LNCAP (cell line): Measurements from ENCODE around the gene SLC24A4.

Experiments
- TF ChIP-seq, protein P1 (sequence below): fragments of 450-650 bp; IDR thresholded peaks from 2 replicates; pipeline ENCODE4 v1.5.1; 2017; ENCODE audit warnings: mild to moderate bottlenecking

Gene SLC24A4

DNA sequence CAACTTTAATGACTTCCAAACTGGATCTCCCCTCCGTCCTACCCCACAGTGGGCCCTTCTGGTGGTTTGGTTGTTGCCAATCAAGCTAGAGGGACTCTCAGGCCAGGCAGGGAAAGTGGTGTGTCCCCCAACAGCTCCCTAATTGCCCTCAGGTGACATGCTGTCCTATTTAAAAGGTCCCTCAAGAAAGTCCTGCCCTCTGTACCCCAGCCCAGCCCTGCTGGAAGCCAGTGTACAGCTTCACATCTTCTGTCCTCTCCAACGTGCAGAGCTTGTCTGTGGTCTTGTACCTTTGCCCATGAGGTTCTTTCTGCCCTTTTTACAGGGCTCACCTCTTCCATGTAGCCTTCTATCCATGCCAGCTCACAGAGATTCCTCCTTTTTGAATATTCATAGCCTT lies 194.8 kb downstream of the SLC24A4 start:
- TF ChIP-seq, protein P1, sequence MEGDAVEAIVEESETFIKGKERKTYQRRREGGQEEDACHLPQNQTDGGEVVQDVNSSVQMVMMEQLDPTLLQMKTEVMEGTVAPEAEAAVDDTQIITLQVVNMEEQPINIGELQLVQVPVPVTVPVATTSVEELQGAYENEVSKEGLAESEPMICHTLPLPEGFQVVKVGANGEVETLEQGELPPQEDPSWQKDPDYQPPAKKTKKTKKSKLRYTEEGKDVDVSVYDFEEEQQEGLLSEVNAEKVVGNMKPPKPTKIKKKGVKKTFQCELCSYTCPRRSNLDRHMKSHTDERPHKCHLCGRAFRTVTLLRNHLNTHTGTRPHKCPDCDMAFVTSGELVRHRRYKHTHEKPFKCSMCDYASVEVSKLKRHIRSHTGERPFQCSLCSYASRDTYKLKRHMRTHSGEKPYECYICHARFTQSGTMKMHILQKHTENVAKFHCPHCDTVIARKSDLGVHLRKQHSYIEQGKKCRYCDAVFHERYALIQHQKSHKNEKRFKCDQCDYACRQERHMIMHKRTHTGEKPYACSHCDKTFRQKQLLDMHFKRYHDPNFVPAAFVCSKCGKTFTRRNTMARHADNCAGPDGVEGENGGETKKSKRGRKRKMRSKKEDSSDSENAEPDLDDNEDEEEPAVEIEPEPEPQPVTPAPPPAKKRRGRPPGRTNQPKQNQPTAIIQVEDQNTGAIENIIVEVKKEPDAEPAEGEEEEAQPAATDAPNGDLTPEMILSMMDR, result no peak

DNA sequence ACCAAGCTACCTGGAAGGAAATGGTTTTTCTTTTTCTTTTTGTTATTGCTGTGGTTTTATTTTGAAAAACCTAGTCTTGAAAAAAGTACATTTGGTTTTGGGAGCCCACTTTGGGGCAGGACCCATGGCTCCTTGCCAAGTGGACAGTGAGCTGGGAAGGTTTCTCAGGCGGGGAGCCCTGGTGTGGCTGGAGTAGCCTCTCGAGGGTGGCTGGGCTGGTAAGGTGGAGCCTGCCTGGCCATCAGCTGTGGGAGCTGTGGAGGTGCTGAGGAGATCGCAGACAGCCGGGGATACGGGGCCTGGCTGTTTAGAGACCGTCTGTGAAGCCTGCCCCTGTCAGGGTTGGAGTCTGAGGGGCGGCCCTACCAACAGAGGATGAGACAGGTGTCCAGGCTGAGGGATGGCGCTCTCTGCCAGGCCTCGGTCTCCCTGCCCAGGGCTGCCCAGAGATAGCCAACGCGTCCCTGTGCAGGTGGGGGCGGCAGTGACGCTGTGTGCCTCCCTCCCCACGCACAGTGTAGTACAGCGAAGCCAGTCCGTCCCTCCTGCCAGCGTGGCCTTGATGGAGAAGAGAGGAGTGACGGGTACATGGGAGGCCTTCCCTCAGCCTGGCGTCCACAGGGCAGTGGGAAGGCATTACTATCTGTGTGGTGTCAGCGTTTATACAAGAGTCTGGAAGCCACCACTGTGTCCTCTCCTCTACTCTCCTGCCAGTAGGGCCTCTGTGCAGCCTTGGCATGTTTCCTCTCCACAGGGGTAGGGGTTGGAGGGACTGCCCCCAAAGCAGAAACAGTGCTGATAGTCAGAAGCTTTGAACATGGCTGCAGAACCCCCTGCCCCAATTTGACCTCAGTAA lies 196.5 kb downstream of the SLC24A4 start:
- TF ChIP-seq, protein P1, result no peak

DNA sequence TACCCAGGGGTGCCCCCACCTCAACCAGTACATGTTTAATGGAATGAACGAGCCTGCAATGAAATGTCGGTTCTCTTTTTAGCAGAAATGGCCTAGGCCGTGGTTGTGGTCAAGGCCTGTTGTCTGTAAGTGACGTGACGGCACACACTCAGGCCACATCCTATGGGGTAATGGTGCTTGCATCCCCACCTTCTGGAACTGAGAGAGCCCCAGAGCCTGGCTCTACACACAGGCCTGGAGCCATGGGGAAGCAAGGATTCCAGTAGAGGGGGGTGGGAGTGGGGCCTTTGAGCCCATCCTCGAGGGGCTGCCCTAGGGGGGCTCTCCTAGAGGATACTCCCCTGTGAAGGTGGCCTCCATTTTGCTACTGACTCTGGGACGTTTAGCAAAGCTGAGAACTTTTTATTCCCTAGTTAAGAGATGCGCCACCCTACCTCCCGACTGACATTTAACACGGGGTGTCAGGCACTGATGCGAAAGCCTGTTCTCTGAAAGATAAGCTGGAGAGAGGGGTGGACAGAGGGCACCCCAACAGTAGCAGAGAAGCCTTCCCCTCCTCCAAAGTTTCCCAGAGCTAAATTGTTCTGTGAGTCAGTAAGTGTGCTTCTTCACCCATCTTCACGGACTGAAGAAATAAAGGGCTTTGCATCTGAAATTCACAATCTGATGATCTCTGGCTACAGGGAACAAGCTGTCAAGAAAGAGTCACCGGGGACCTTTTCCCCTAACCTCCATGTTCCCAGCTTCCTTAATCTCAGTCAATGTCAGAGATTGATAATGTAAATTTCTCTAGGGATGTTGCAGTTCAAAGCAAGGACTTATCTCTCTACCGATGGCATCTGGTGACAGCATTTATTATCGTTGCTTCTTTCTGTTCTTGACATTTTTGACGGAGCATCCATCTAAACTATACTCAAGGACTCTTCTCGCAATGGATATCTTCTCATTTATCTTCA lies 197.4 kb downstream of the SLC24A4 start:
- TF ChIP-seq, protein P1, result no peak

DNA sequence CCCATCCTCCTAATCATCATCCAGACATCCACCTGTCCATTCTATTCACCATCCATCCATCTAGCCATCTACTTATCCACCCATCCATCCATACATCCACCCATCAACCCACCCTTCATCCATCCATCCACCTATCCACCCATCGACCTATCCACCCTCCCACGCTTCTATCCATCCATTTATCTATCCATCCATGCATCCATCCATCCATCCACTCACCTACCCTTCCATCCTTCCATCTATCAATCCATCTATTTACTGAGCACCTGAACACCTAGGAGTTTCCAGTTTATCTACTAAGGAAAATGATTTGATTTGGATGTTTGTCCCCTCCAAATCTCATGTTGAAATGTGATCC lies 198.1 kb downstream of the SLC24A4 start:
- TF ChIP-seq, protein P1, result no peak

DNA sequence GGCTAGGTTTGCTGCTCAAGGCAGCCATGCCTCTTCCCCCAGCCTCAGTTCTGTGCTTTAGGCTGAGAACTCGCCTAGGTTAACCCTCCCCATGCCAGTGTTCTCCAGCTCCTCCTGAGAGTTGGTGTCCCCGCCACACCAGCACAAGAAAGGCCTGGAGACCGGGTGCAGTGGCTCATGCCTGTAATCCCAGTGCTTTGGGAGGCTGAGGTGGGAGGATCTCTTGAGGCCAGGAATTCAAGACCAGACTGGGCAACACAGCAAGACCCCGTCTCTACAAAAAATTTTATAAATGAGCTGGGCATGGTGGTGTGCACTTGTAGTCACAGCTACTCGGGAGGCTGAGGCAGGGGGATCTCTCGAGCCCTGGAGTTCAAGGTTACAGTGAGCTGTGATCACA lies 200.8 kb downstream of the SLC24A4 start:
- TF ChIP-seq, protein P1, result no peak

DNA sequence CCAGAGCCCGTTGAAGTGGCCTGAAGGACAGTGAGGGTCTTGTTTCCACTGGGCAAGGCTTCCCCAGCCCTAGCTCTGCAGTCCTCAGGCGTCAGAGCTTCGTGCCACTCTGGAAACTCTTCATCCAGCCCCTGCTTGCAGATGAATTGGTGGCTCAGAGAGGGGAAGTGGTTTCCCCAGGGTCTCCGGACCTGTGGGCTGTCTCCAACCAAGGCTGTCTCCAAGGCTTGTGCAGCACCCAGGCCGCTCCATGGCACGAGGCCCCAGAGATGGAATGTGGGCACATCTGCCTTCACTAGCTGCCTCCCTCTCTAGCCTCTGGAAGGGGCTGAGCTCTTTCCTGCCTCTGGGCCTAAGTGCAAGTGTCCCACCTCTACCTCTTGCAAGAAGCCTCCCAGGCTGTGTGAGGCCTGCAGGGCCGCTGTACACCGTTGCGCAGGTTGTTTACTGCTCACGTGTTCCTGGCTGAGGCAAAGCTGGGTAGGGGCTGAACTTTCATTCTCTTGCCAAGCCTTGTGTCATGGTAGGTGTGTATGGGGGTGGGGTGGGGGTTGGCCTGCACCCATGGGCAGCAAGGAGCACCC lies 201.7 kb downstream of the SLC24A4 start:
- TF ChIP-seq, protein P1, result no peak

DNA sequence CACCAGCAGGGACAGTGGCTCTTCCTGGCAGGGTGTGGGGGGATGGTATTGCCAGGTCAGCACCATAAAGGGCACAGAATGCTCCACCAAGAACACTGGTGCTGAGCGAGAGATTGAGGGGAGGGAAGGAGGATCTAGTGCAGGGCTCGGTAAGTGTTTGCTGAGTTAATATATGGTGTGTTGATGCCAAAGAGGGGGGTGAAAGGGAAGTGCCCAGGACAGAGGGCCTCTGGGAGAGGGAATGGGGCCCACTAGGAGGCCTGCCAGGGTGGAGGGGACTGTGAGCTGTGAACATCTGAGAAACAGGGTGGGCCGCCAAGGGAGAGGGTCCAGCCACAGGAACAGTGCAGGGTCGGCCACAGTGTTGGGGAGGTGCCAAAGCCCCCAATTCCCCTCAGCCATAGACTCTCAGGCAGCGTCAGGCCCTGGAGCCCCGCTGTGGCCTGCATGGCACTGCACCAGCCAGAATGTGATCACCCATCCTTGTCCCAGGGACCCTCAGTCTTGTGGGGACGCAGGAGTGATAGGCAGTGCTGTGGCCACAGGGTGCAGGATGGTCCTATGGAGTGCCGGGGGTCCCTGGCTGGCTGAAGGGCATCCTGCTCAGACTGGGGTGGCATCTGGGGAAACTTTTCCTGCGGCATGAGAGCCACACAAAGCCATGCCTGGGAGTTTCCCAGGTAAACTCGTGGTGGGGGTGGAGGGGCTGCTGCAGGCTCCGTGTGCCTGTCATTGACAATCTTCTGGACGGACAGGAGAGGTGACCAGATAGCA lies 202.5 kb downstream of the SLC24A4 start:
- TF ChIP-seq, protein P1, result no peak
